DOHH2 (cell line): ENCODE data around the gene GALNT18.
"Not testable (repeated sequence)": the region's sequence is repeated elsewhere in the genome, so short reads cannot be mapped to it uniquely, and the experiment has no call there.

Experiments
- H3F3A ChIP-seq: fragments of 200-600 bp; sonication (generic), shearing (Covaris generic); 2 replicates; pipeline ENCODE4 v1.6.0; 2016; ENCODE audit warnings: antibody characterized with exemption, mild to moderate bottlenecking; ENCODE audit not compliant: control insufficient read depth, insufficient read depth
- H3K27ac ChIP-seq: fragments of 200-600 bp; sonication (generic); 2 replicates; pipeline ENCODE4 v1.5.1; 2014; ENCODE audit warnings: low read depth, mild to moderate bottlenecking, low read length, moderate library complexity
- H3K27me3 ChIP-seq: fragments of 200-600 bp; sonication (generic); 2 replicates; pipeline ENCODE4 v1.6.1; 2014; ENCODE audit warnings: mild to moderate bottlenecking, low read length, mixed read lengths; ENCODE audit not compliant: control insufficient read depth
- H3K36me3 ChIP-seq: fragments of 200-600 bp; sonication (generic); 2 replicates; pipeline ENCODE4 v1.6.1; 2014; ENCODE audit warnings: mild to moderate bottlenecking, low read length, moderate library complexity, mixed read lengths; ENCODE audit not compliant: control insufficient read depth
- H3K4me1 ChIP-seq: fragments of 200-600 bp; sonication (generic); 2 replicates; pipeline ENCODE4 v1.6.1; 2014; ENCODE audit warnings: mild to moderate bottlenecking, low read length, mixed read lengths; ENCODE audit not compliant: control insufficient read depth
- H3K4me2 ChIP-seq: fragments of 200-600 bp; sonication (generic); 2 replicates; pipeline ENCODE4 v1.6.0; 2014; ENCODE audit warnings: mild to moderate bottlenecking, low read length, moderate library complexity
- H3K4me3 ChIP-seq: fragments of 200-600 bp; sonication (generic); 2 replicates; pipeline ENCODE4 v1.5.1; 2014; ENCODE audit warnings: mild to moderate bottlenecking, low read length, mixed read lengths
- H3K79me2 ChIP-seq: fragments of 200-600 bp; sonication (generic); 2 replicates; pipeline ENCODE4 v1.6.1; 2014; ENCODE audit warnings: mild to moderate bottlenecking, low read length, mixed read lengths; ENCODE audit not compliant: control insufficient read depth
- H3K9me2 ChIP-seq: fragments of 200-600 bp; sonication (generic); replicated peaks from 2 replicates; pipeline ENCODE4 v1.6.1; 2014; ENCODE audit warnings: mild to moderate bottlenecking, low read length, mixed read lengths; ENCODE audit not compliant: control insufficient read depth
- H3K9me3 ChIP-seq: fragments of 200-600 bp; sonication (generic); 2 replicates; pipeline ENCODE4 v1.6.1; 2014; ENCODE audit warnings: antibody characterized with exemption, low read length, mixed read lengths; ENCODE audit not compliant: control insufficient read depth, insufficient read depth
- H4K20me1 ChIP-seq: fragments of 200-600 bp; sonication (generic); 2 replicates; pipeline ENCODE4 v1.6.0; 2014; ENCODE audit warnings: low read depth, mild to moderate bottlenecking, antibody characterized with exemption, low read length, moderate library complexity; ENCODE audit not compliant: control insufficient read depth, insufficient read depth
- CTCF ChIP-seq: fragments of 200-600 bp; sonication (generic); IDR thresholded peaks from one replicate; pipeline ENCODE4 v1.5.1; 2014; ENCODE audit warnings: antibody characterized with exemption, mild to moderate bottlenecking, low read depth, low read length; ENCODE audit not compliant: poor library complexity, severe bottlenecking
- EZH2phosphoT487 ChIP-seq: fragments of 200-600 bp; sonication (generic); IDR thresholded peaks from 2 replicates; pipeline ENCODE4 v1.6.1; 2017; ENCODE audit warnings: borderline replicate concordance, mild to moderate bottlenecking, antibody characterized with exemption, low read length, moderate library complexity, mixed read lengths

The GALNT18 gene

DNA sequence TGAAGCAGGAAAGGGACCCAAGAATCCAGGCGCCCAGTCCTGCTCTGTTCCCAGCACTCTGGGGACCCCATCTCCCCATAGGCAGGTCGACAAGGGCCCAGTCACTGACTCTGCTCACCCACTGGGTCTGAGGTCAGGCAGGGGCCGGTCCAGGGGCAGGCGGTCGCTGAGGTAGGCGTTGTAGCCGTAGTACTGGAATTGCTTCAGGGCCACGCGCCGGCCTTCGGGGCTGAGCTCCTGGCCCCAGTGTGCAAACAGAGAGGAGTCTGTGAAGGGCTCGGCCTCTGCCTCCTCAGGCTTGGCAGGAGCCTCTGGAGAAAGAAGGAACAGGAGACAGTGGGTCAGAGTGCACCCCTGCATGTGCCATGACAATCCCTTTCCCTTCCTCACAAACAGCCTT lies 173.2 kb downstream of the GALNT18 start:
- no peak overlapping the region for H3K4me2 ChIP-seq
- H3K4me3 ChIP-seq: no peak overlapping the region
- no peaks in the 10 kb centered on the region for H3K27me3 ChIP-seq
- no peaks in the 10 kb centered on the region for H3K36me3 ChIP-seq
- H4K20me1 ChIP-seq: no peaks in the 10 kb centered on the region
- H3K9me3 ChIP-seq: no peaks in the 10 kb centered on the region
- H3F3A ChIP-seq: no peaks in the 10 kb centered on the region
- H3K27ac ChIP-seq: no peak overlapping the region
- H3K9me2 ChIP-seq: no peaks in the 10 kb centered on the region
- no peak for TF ChIP-seq CTCF
- no peak for TF ChIP-seq EZH2phosphoT487
- no peaks in the 10 kb centered on the region for H3K4me1 ChIP-seq
- no peaks in the 10 kb centered on the region for H3K79me2 ChIP-seq

GRCh38 chr11:11447601-11448000 lies 174.2 kb downstream of the GALNT18 start:
- H3K9me2 ChIP-seq, H3K27me3 ChIP-seq, H3K4me1 ChIP-seq, H3K9me3 ChIP-seq, H4K20me1 ChIP-seq, H3K4me3 ChIP-seq, H3K36me3 ChIP-seq, H3K27ac ChIP-seq, H3F3A ChIP-seq, H3K79me2 ChIP-seq, H3K4me2 ChIP-seq: not testable (repeated sequence)

GRCh38 chr11:11446967-11447366 lies 174.8 kb downstream of the GALNT18 start:
- H3K36me3 ChIP-seq: no peaks in the 10 kb centered on the region
- no peaks in the 10 kb centered on the region for H3K9me2 ChIP-seq
- no peaks in the 10 kb centered on the region for H3F3A ChIP-seq
- H3K79me2 ChIP-seq: no peaks in the 10 kb centered on the region
- H3K4me1 ChIP-seq: no peaks in the 10 kb centered on the region
- no peak overlapping the region for H3K4me3 ChIP-seq
- no peaks in the 10 kb centered on the region for H3K9me3 ChIP-seq
- no peaks in the 10 kb centered on the region for H4K20me1 ChIP-seq
- TF ChIP-seq EZH2phosphoT487 (no peak), CTCF (no peak)
- no peak overlapping the region for H3K4me2 ChIP-seq
- H3K27ac ChIP-seq: no peak overlapping the region
- no peaks in the 10 kb centered on the region for H3K27me3 ChIP-seq

DNA sequence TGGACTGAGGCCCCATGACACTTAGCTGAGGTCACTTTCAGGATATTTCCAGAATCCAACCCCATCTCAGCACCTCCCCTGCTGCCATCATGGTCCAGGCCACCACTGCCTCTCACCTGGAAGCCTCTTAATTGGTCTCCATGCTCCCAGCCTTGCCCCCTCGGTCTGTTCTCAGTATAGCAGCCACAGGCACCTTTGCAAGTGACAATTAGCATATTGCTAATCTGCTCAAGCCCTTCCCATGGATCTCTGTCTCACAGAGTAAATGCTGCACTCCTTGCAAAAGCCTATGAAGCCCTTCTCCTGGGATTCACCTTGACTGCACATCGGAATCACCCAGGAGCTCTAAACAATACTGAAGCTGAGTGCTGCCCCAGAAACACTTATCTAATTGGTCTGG lies 175.2 kb downstream of the GALNT18 start:
- Histone ChIP-seq H3K4me1 (no peaks in the 10 kb centered on the region), H3K36me3 (no peaks in the 10 kb centered on the region), H3F3A (no peaks in the 10 kb centered on the region), H4K20me1 (no peaks in the 10 kb centered on the region), H3K4me2 (no peak overlapping the region), H3K27me3 (no peaks in the 10 kb centered on the region), H3K9me3 (no peaks in the 10 kb centered on the region), H3K9me2 (no peaks in the 10 kb centered on the region), H3K27ac (no peak overlapping the region), H3K4me3 (no peak overlapping the region), H3K79me2 (no peaks in the 10 kb centered on the region)
- TF ChIP-seq CTCF (no peak), EZH2phosphoT487 (no peak)
